Mesothelial cell of epicardium (in vitro differentiated cells): Measurements from ENCODE around the gene CFAP43. TPM values are rescaled to one million over a fixed set of nuclear protein-coding genes. Genes with fewer than 3 reads are reported as not detected.
A peak's percentile ranks its signal among the peaks of the same experiment; 100 is the strongest.

Experiments
- DNase-seq, 2 experiments: peaks; one replicate each; pipeline ENCODE4 v3.0.0; 2021; ENCODE audit warnings: low spot score in 2 of 2; ENCODE audit not compliant: unreplicated experiment in 2 of 2
- H3K27ac Mint-ChIP-seq: 2 replicates; pipeline ENCODE4 v1.8.0; 2021; ENCODE audit warnings: mixed read lengths
- H3K27me3 Mint-ChIP-seq: 2 replicates; pipeline ENCODE4 v1.8.0; 2021; ENCODE audit warnings: low read depth, mixed read lengths
- H3K36me3 Mint-ChIP-seq: 2 replicates; pipeline ENCODE4 v1.8.0; 2021; ENCODE audit warnings: mixed read lengths
- H3K4me1 Mint-ChIP-seq: 2 replicates; pipeline ENCODE4 v1.8.0; 2021; ENCODE audit warnings: mixed read lengths
- H3K4me3 Mint-ChIP-seq: 2 replicates; pipeline ENCODE4 v1.8.0; 2021; ENCODE audit warnings: mild to moderate bottlenecking, moderate library complexity, mixed read lengths
- H3K9me3 Mint-ChIP-seq: 2 replicates; pipeline ENCODE4 v1.8.0; 2021; ENCODE audit warnings: mixed read lengths
- CTCF ChIP-seq: fragments of 200-600 bp; sonication (generic); IDR thresholded peaks from one replicate; pipeline ENCODE4 v1.5.0; 2021; ENCODE audit warnings: antibody characterized with exemption; ENCODE audit not compliant: unreplicated experiment
- total RNA-seq: library from RNA; stranded (reverse); gene quantifications from 3 replicates; pipeline ENCODE4 v1.2.1, GENCODE V29; 2021

Gene CFAP43
- total RNA-seq, 1 donor from 2014 or later, result 2.1 TPM

GRCh38 chr10:104255311-104255981, 23.3 kb upstream of the CFAP43 start:
- H3K36me3 Mint-ChIP-seq, result peaks cover 21% of the 10 kb centered on the region
- peak overlapping the region; percentile 91 for H3K4me3 Mint-ChIP-seq
- H3K27me3 Mint-ChIP-seq, result no peaks in the 10 kb centered on the region
- H3K9me3 Mint-ChIP-seq, result no peaks in the 10 kb centered on the region
- peak overlapping the region; percentile 92 for H3K27ac Mint-ChIP-seq
- no peak for TF ChIP-seq CTCF
- H3K4me1 Mint-ChIP-seq, result peaks cover 33% of the 10 kb centered on the region
- DNase-seq, result no peak

GRCh38 chr10:104254493-104255310, 22.5 kb upstream of the CFAP43 start, which contains the start of gene GSTO1:
Gene GSTO1 (plus strand): TSS chr10:104254892. CDS start chr10:104254929, 37 bp downstream.
- peak in 1 of 2 experiments; percentile 57 for DNase-seq
- H3K27ac Mint-ChIP-seq, result peak within 1 kb of the TSS; percentile 92
- H3K9me3 Mint-ChIP-seq, result no peaks in the 10 kb centered on the region
- TF ChIP-seq CTCF, result no peak
- peaks cover 33% of the 10 kb centered on the region for H3K4me1 Mint-ChIP-seq
- H3K27me3 Mint-ChIP-seq, result no peaks in the 10 kb centered on the region
- H3K36me3 Mint-ChIP-seq, result peaks cover 15% of the 10 kb centered on the region
- H3K4me3 Mint-ChIP-seq, result peak within 1 kb of the TSS; percentile 91

- no peak for DNase-seq
- H3K27me3 Mint-ChIP-seq, result no peaks in the 10 kb centered on the region
- H3K36me3 Mint-ChIP-seq, result peaks cover 8% of the 10 kb centered on the region
- peaks cover 33% of the 10 kb centered on the region for H3K4me1 Mint-ChIP-seq
- H3K4me3 Mint-ChIP-seq, result peak overlapping the region; percentile 91
- H3K27ac Mint-ChIP-seq, result peak overlapping the region; percentile 92
- H3K9me3 Mint-ChIP-seq, result no peaks in the 10 kb centered on the region
- no peak for TF ChIP-seq CTCF
Observed at GRCh38 chr10:104253606-104254410, 21.6 kb upstream of the CFAP43 start.

- H3K27me3 Mint-ChIP-seq, result no peaks in the 10 kb centered on the region
- peaks cover 33% of the 10 kb centered on the region for H3K4me1 Mint-ChIP-seq
- TF ChIP-seq CTCF, result no peak
- peak overlapping the region; percentile 28 for H3K4me3 Mint-ChIP-seq
- H3K9me3 Mint-ChIP-seq, result no peaks in the 10 kb centered on the region
- no peak for DNase-seq
- no peak overlapping the region for H3K27ac Mint-ChIP-seq
- peaks cover 3% of the 10 kb centered on the region for H3K36me3 Mint-ChIP-seq
Observed at GRCh38 chr10:104253106-104253505, 20.9 kb upstream of the CFAP43 start.

GRCh38 chr10:104252368-104252767, 20.2 kb upstream of the CFAP43 start:
- H3K27ac Mint-ChIP-seq, result no peak overlapping the region

More at GRCh38 chr10:104252368-104252767, 20.2 kb upstream of the CFAP43 start:
- no peaks in the 10 kb centered on the region for H3K36me3 Mint-ChIP-seq
- no peaks in the 10 kb centered on the region for H3K27me3 Mint-ChIP-seq
- H3K9me3 Mint-ChIP-seq, result peaks cover 2% of the 10 kb centered on the region
- no peak overlapping the region for H3K4me3 Mint-ChIP-seq
- DNase-seq, result no peak
- H3K4me1 Mint-ChIP-seq, result peaks cover 33% of the 10 kb centered on the region
- TF ChIP-seq CTCF, result no peak
